Keratinocyte (primary cell): ENCODE data around the gene MAP3K4. TPM values are rescaled to one million over a fixed set of nuclear protein-coding genes. Genes with fewer than 3 reads are reported as not detected.

Source experiments
- DNase-seq: peaks from one replicate; pipeline ENCODE4 v3.0.0-alpha.2; 2011; ENCODE audit warnings: low read depth, missing footprints, low spot score
- FAIRE-seq: peaks from 2 replicates; lab custom pipeline; 2011; peaks lifted over from hg19 to GRCh38; lab: Jason Lieb, UNC
- H2AFZ ChIP-seq: 2 replicates; pipeline ENCODE4 v1.6.0; 2012; ENCODE audit warnings: low read length, control low read depth, inconsistent platforms; ENCODE audit not compliant: control insufficient read depth
- H3K27ac ChIP-seq: 2 replicates; pipeline ENCODE4 v1.5.1; 2011; ENCODE audit warnings: low read length; ENCODE audit not compliant: control insufficient read depth, insufficient read depth
- H3K27me3 ChIP-seq: 3 replicates; pipeline ENCODE4 v1.6.0; 2011; ENCODE audit warnings: low read length; ENCODE audit not compliant: control insufficient read depth, insufficient read depth; ENCODE audit errors: extremely low read depth
- H3K36me3 ChIP-seq, 2 experiments: 2 replicates in 1 of 2; 3 replicates in 1 of 2; pipeline ENCODE4 v1.5.1; 2011; ENCODE audit warnings: low read length in 2 of 2, mild to moderate bottlenecking in 1 of 2; ENCODE audit not compliant: control insufficient read depth in 2 of 2, insufficient read depth in 2 of 2; ENCODE audit errors: extremely low read depth in 1 of 2
- H3K4me1 ChIP-seq: 3 replicates; pipeline ENCODE4 v1.5.1; 2011; ENCODE audit warnings: low read length; ENCODE audit not compliant: control insufficient read depth, insufficient read depth; ENCODE audit errors: extremely low read depth
- H3K4me2 ChIP-seq: 3 replicates; pipeline ENCODE4 v1.6.0; 2011; ENCODE audit warnings: low read depth, low read length; ENCODE audit not compliant: control insufficient read depth, insufficient read depth; ENCODE audit errors: extremely low read depth
- H3K4me3 ChIP-seq, 3 experiments: fragments of 200-600 bp in 1 of 3; sonication (generic) in 1 of 3; 2 replicates in 2 of 3; 3 replicates in 1 of 3; pipeline ENCODE4 v1.5.1; 2011 to 2016; ENCODE audit warnings: low read length in 3 of 3, mild to moderate bottlenecking in 3 of 3, control low read depth in 2 of 3, inconsistent platforms in 1 of 3, low read depth in 1 of 3, mixed read lengths in 1 of 3, mixed run types in 1 of 3, moderate library complexity in 1 of 3; ENCODE audit not compliant: control insufficient read depth in 2 of 3, insufficient read depth in 2 of 3; ENCODE audit errors: extremely low read depth in 1 of 3
- H3K79me2 ChIP-seq: 2 replicates; pipeline ENCODE4 v1.6.0; 2012; ENCODE audit warnings: low read length; ENCODE audit not compliant: control insufficient read depth, insufficient read depth
- H3K9ac ChIP-seq: 3 replicates; pipeline ENCODE4 v1.6.0; 2011; ENCODE audit warnings: low read length; ENCODE audit not compliant: control insufficient read depth, insufficient read depth; ENCODE audit errors: extremely low read depth
- H3K9me1 ChIP-seq: 3 replicates; pipeline ENCODE4 v1.6.0; 2011; ENCODE audit warnings: low read length; ENCODE audit not compliant: control insufficient read depth, insufficient read depth; ENCODE audit errors: extremely low read depth
- H3K9me3 ChIP-seq: 2 replicates; pipeline ENCODE4 v1.5.1; 2012; ENCODE audit warnings: low read depth, low read length; ENCODE audit not compliant: control insufficient read depth
- H4K20me1 ChIP-seq: 3 replicates; pipeline ENCODE4 v1.6.0; 2011; ENCODE audit warnings: low read length; ENCODE audit not compliant: control insufficient read depth, insufficient read depth; ENCODE audit errors: extremely low read depth
- CTCF ChIP-seq, 3 experiments: IDR thresholded peaks in 1 of 3; conservative IDR thresholded peaks in 1 of 3; optimal IDR thresholded peaks in 1 of 3; 2 replicates in 2 of 3; 3 replicates in 1 of 3; pipeline versions ENCODE3 to v1.5.1; 2011; ENCODE audit warnings: low read length in 3 of 3, mild to moderate bottlenecking in 3 of 3, moderate library complexity in 2 of 3, control low read depth in 1 of 3, inconsistent platforms in 1 of 3; ENCODE audit not compliant: insufficient read depth in 2 of 3; ENCODE audit errors: extremely low read depth in 1 of 3
- EZH2 ChIP-seq: IDR thresholded peaks from one replicate; pipeline ENCODE4 v1.6.1; 2012; ENCODE audit warnings: inconsistent platforms, mild to moderate bottlenecking, low read length, moderate library complexity
- dilution Hi-C: fragments of 300-500 bp; cut with MboI; formaldehyde crosslinking; loops from one replicate; pipeline ENCODE4 v1.7.0; 2020; ENCODE audit warnings: low sequenced_read_pairs; ENCODE audit not compliant: extremely low pct_ligation_motif_present
- polyA plus RNA-seq, 5 experiments: library from polyadenylated mRNA; depleted of rRNA in 3 of 5; stranded (reverse) in 3 of 5; stranded (forward) in 1 of 5; unstranded in 1 of 5; fragments of >200 nt; gene quantifications; 1 replicate in 1 of 5; 2 replicates in 3 of 5; 3 replicates in 1 of 5; pipeline versions ENCODE4 v1.2.1 to v1.2.3, GENCODE V29; 2011 to 2012; ENCODE audit warnings: missing spikeins in 2 of 5, low read depth in 1 of 5, low replicate concordance in 1 of 5

Gene MAP3K4
- polyA plus RNA-seq, 1 donor (not counting 4 experiments of a cell fraction or from before 2014, with no cell fraction given): 12.8 TPM

DNA sequence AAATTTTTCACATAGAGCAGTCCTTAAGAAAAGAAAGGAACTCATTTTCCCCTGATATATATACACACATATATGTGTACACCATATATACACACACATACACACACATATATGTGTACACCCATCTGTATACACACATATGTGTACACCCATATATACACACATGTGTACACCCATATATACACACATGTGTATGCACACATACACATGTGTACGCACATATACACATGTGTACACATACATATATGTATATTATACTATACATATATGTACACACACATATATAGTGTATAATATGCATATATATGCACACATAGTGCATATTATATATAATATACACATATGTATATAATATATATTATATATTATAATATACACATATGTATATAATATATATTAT is 9.1 kb downstream of the MAP3K4 start:
- Histone ChIP-seq H3K27ac (no peak overlapping the region), H4K20me1 (no peaks in the 10 kb centered on the region), H3K9me3 (no peaks in the 10 kb centered on the region), H2AFZ (no peak overlapping the region), H3K9ac (no peak overlapping the region), H3K4me1 (peaks cover 25% of the 10 kb centered on the region), H3K79me2 (peaks cover 64% of the 10 kb centered on the region), H3K4me3 (no peak overlapping the region), H3K36me3 (peaks cover 0 to 5% of the 10 kb centered on the region in 2 experiments), H3K4me2 (no peak overlapping the region), H3K27me3 (no peaks in the 10 kb centered on the region), H3K9me1 (no peaks in the 10 kb centered on the region)
- DNase-seq (no peak), FAIRE-seq (no peak)
- no peak for TF ChIP-seq CTCF (optimal IDR thresholded peaks at IDR 0.05 in 1 of 3, IDR thresholded peaks at IDR 0.05 in 1 of 3, conservative IDR thresholded peaks at IDR 0.05 in 1 of 3; ENCODE audit: extremely low read depth in 1 of 3, insufficient read depth in 2 of 3, low read length in 3 of 3)
- no peak for TF ChIP-seq EZH2
- dilution Hi-C loops: no loop called here

GRCh38 chr6:161001421-161001820 is 9.9 kb downstream of the MAP3K4 start:
- dilution Hi-C loops: no loop called here
- DNase-seq (no peak), FAIRE-seq (peak; percentile 67)
- H3K4me2 ChIP-seq: peak overlapping the region; percentile 22
- no peak overlapping the region for H2AFZ ChIP-seq
- peaks cover 17% of the 10 kb centered on the region for H3K4me1 ChIP-seq
- no peaks in the 10 kb centered on the region for H4K20me1 ChIP-seq
- H3K9ac ChIP-seq: no peak overlapping the region
- no peaks in the 10 kb centered on the region for H3K9me3 ChIP-seq
- no peaks in the 10 kb centered on the region for H3K27me3 ChIP-seq
- H3K79me2 ChIP-seq: peaks cover 66% of the 10 kb centered on the region
- H3K36me3 ChIP-seq: peaks cover 0 to 5% of the 10 kb centered on the region in 2 experiments
- H3K27ac ChIP-seq: no peak overlapping the region
- no peaks in the 10 kb centered on the region for H3K9me1 ChIP-seq
- no peak overlapping the region for H3K4me3 ChIP-seq
- TF ChIP-seq CTCF (optimal IDR thresholded peaks at IDR 0.05 in 1 of 3, IDR thresholded peaks at IDR 0.05 in 1 of 3, conservative IDR thresholded peaks at IDR 0.05 in 1 of 3; ENCODE audit: extremely low read depth in 1 of 3, insufficient read depth in 2 of 3, low read length in 3 of 3): no peak
- no peak for TF ChIP-seq EZH2
